WTC11 (cell line): ENCODE data around the gene LIMA1. TPM values are rescaled to one million over a fixed set of nuclear protein-coding genes. Genes with fewer than 3 reads are reported as not detected.

Experiments
- ATAC-seq: fragments of 200-7000 bp; cut with Tn5 transposase; 2 replicates; pipeline ENCODE4 v1.10.0; 2021; ENCODE audit warnings: mild to moderate bottlenecking, moderate library complexity
- CTCF ChIA-PET: fragments of 300-600 bp; sonication (Branson Sonifier 250); formaldehyde crosslinking; loops from one replicate; lab custom pipeline; 2021; ENCODE audit warnings: antibody characterized with exemption; lab: Charles Lee
- POLR2A ChIA-PET: fragments of 350-600 bp; sonication (Branson Sonifier 250); formaldehyde crosslinking; loops from one replicate; lab custom pipeline; 2021; ENCODE audit warnings: antibody characterized with exemption; lab: Charles Lee
- DNase-seq: peaks from one replicate; pipeline ENCODE4 v3.0.0; 2021; ENCODE audit warnings: low spot score
- H3K27ac Mint-ChIP-seq: 2 replicates; pipeline ENCODE4 v1.8.0; 2021; ENCODE audit warnings: mixed read lengths
- H3K27me3 Mint-ChIP-seq: 2 replicates; pipeline ENCODE4 v1.8.0; 2021; ENCODE audit warnings: low read depth, mild to moderate bottlenecking, moderate library complexity, mixed read lengths
- H3K36me3 Mint-ChIP-seq: 2 replicates; pipeline ENCODE4 v1.8.0; 2021; ENCODE audit warnings: mixed read lengths
- H3K4me1 Mint-ChIP-seq: 2 replicates; pipeline ENCODE4 v1.8.0; 2022; ENCODE audit warnings: mixed read lengths
- H3K4me3 Mint-ChIP-seq: 2 replicates; pipeline ENCODE4 v1.8.0; 2021; ENCODE audit warnings: mild to moderate bottlenecking, moderate library complexity, mixed read lengths
- H3K9me3 Mint-ChIP-seq: 2 replicates; pipeline ENCODE4 v1.8.0; 2021; ENCODE audit warnings: mixed read lengths
- ARID4B ChIP-seq: sonication (generic); formaldehyde crosslinking; IDR thresholded peaks from 2 replicates; pipeline ENCODE4 v1.8.0; 2023; ENCODE audit warnings: missing genetic modification reagents, mild to moderate bottlenecking, borderline replicate concordance
- ATF6 ChIP-seq: sonication (generic); formaldehyde crosslinking; IDR thresholded peaks from 2 replicates; pipeline ENCODE4 v1.8.1; 2023; ENCODE audit warnings: mild to moderate bottlenecking, missing genetic modification reagents
- CREB1 ChIP-seq: sonication (generic); formaldehyde crosslinking; IDR thresholded peaks from 2 replicates; pipeline ENCODE4 v1.8.0; 2023; ENCODE audit warnings: mild to moderate bottlenecking, missing genetic modification reagents
- ERG ChIP-seq: fragments of 250-450 bp; sonication (Bioruptor Pico); IDR thresholded peaks from 2 replicates; pipeline ENCODE4 v1.8.0; 2021; ENCODE audit warnings: mild to moderate bottlenecking
- GTF2I ChIP-seq: fragments of 250-450 bp; sonication (Bioruptor Pico); conservative IDR thresholded peaks from 2 replicates; pipeline ENCODE4 v1.4.0; 2021; ENCODE audit warnings: mild to moderate bottlenecking
- HMGXB4 ChIP-seq: sonication (generic); formaldehyde crosslinking; IDR thresholded peaks from 2 replicates; pipeline ENCODE4 v1.8.1; 2023; ENCODE audit warnings: mild to moderate bottlenecking, moderate library complexity, missing genetic modification reagents
- MYBL2 ChIP-seq: sonication (generic); formaldehyde crosslinking; IDR thresholded peaks from 2 replicates; pipeline ENCODE4 v1.8.1; 2023; ENCODE audit warnings: mild to moderate bottlenecking, moderate library complexity, missing genetic modification reagents
- NR3C1 ChIP-seq: sonication (generic); formaldehyde crosslinking; conservative IDR thresholded peaks from 2 replicates; pipeline ENCODE4 v1.8.1; 2023; ENCODE audit warnings: low read depth, mild to moderate bottlenecking, missing genetic modification reagents
- SMAD3 ChIP-seq: sonication (generic); formaldehyde crosslinking; IDR thresholded peaks from 2 replicates; pipeline ENCODE4 v1.8.0; 2022; ENCODE audit warnings: missing genetic modification reagents, mild to moderate bottlenecking, borderline replicate concordance
- TEAD4 ChIP-seq: sonication (generic); formaldehyde crosslinking; IDR thresholded peaks from 2 replicates; pipeline ENCODE4 v1.8.0; 2022; ENCODE audit warnings: mild to moderate bottlenecking, missing genetic modification reagents
- ZNF138 ChIP-seq: sonication (generic); formaldehyde crosslinking; conservative IDR thresholded peaks from 2 replicates; pipeline ENCODE4 v1.8.1; 2022; ENCODE audit warnings: mild to moderate bottlenecking, moderate library complexity, missing genetic modification reagents
- ZNF396 ChIP-seq: fragments of 250-450 bp; sonication (Bioruptor Pico); IDR thresholded peaks from 2 replicates; pipeline ENCODE4 v1.8.0; 2021; ENCODE audit warnings: mild to moderate bottlenecking, moderate library complexity, borderline replicate concordance
- total RNA-seq: library from RNA; stranded (reverse); gene quantifications from 3 replicates; pipeline ENCODE4 v1.2.3, GENCODE V29; 2021
- TF ChIP-seq, protein P1 (sequence below): sonication (generic); formaldehyde crosslinking; IDR thresholded peaks from 2 replicates; pipeline ENCODE4 v1.8.1; 2023; ENCODE audit warnings: mild to moderate bottlenecking, missing genetic modification reagents, moderate library complexity
- TF ChIP-seq, protein P2 (sequence below): sonication (generic); formaldehyde crosslinking; IDR thresholded peaks from 2 replicates; pipeline ENCODE4 v1.8.1; 2022; ENCODE audit warnings: mild to moderate bottlenecking, missing genetic modification reagents, moderate library complexity, borderline replicate concordance
- TF ChIP-seq, protein P3 (sequence below): sonication (generic); formaldehyde crosslinking; IDR thresholded peaks from 2 replicates; pipeline ENCODE4 v1.8.1; 2022; ENCODE audit warnings: low read depth, mild to moderate bottlenecking, moderate library complexity, missing genetic modification reagents, borderline replicate concordance

Gene LIMA1
- total RNA-seq, 1 experiment from 2014 or later = 41.2 TPM

- H3K9me3 Mint-ChIP-seq = no peaks in the 10 kb centered on the region
- ChIA-PET POLR2A (no interaction called here), CTCF (no interaction called here)
- H3K36me3 Mint-ChIP-seq = peaks cover 43% of the 10 kb centered on the region
- no peak overlapping the region for H3K4me3 Mint-ChIP-seq
- ATAC-seq = no peak
- TF ChIP-seq CREB1 (no peak), MYBL2 (CRISPR knock-in tag) (no peak), ATF6 (CRISPR knock-in tag) (no peak), ARID4B (CRISPR knock-in tag) (no peak), TEAD4 (CRISPR knock-in tag) (no peak), NR3C1 (CRISPR knock-in tag) (no peak), ERG (no peak), HMGXB4 (CRISPR knock-in tag) (no peak), GTF2I (CRISPR knock-in tag) (no peak), SMAD3 (CRISPR knock-in tag) (no peak), ZNF396 (CRISPR knock-in tag) (no peak), ZNF138 (CRISPR knock-in tag) (no peak)
- TF ChIP-seq, protein P1, sequence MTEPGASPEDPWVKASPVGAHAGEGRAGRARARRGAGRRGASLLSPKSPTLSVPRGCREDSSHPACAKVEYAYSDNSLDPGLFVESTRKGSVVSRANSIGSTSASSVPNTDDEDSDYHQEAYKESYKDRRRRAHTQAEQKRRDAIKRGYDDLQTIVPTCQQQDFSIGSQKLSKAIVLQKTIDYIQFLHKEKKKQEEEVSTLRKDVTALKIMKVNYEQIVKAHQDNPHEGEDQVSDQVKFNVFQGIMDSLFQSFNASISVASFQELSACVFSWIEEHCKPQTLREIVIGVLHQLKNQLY (CRISPR knock-in tag) = no peak
- TF ChIP-seq, protein P2, sequence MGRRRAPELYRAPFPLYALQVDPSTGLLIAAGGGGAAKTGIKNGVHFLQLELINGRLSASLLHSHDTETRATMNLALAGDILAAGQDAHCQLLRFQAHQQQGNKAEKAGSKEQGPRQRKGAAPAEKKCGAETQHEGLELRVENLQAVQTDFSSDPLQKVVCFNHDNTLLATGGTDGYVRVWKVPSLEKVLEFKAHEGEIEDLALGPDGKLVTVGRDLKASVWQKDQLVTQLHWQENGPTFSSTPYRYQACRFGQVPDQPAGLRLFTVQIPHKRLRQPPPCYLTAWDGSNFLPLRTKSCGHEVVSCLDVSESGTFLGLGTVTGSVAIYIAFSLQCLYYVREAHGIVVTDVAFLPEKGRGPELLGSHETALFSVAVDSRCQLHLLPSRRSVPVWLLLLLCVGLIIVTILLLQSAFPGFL (CRISPR knock-in tag) = no peak
- TF ChIP-seq, protein P3, sequence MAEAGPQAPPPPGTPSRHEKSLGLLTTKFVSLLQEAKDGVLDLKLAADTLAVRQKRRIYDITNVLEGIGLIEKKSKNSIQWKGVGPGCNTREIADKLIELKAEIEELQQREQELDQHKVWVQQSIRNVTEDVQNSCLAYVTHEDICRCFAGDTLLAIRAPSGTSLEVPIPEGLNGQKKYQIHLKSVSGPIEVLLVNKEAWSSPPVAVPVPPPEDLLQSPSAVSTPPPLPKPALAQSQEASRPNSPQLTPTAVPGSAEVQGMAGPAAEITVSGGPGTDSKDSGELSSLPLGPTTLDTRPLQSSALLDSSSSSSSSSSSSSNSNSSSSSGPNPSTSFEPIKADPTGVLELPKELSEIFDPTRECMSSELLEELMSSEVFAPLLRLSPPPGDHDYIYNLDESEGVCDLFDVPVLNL (CRISPR knock-in tag) = no peak
- no peak for DNase-seq
- peaks cover 12% of the 10 kb centered on the region for H3K4me1 Mint-ChIP-seq
- H3K27ac Mint-ChIP-seq = no peak overlapping the region
- H3K27me3 Mint-ChIP-seq = no peaks in the 10 kb centered on the region
These were observed 84.5 kb downstream of the LIMA1 start for GRCh38 chr12:50198829-50199228.
